HEK293 (cell line): ENCODE data around the gene ELL.

Experiments used
- CTCF ChIA-PET: fragments of 350-600 bp; formaldehyde crosslinking; extraction: SDS; loops from one replicate; lab custom pipeline; 2021; ENCODE audit warnings: antibody characterized with exemption; lab: Yijun Ruan, JAX
- POLR2A ChIA-PET: fragments of 300-600 bp; formaldehyde crosslinking; extraction: SDS; loops from one replicate; lab custom pipeline; 2020; ENCODE audit warnings: antibody characterized with exemption, inconsistent platforms; lab: Yijun Ruan, JAX
- H3K27ac ChIP-seq: fragments of 200-500 bp; sonication (Bioruptor generic); 2 replicates; pipeline ENCODE4 v1.5.1; 2014; ENCODE audit warnings: low read depth, low read length, control low read depth, inconsistent platforms; ENCODE audit errors: extremely low read depth
- H3K36me3 ChIP-seq, 2 experiments: fragments of 200-500 bp in 1 of 2; sonication (Bioruptor generic) in 1 of 2; 1 replicate in 1 of 2; 2 replicates in 1 of 2; pipeline ENCODE4 v1.5.1; 2014 to 2017; ENCODE audit warnings: inconsistent platforms in 2 of 2, low read length in 2 of 2; ENCODE audit not compliant: control insufficient read depth in 2 of 2, insufficient read depth in 1 of 2
- H3K4me1 ChIP-seq: fragments of 200-500 bp; sonication (Bioruptor generic); 2 replicates; pipeline ENCODE4 v1.5.1; 2014; ENCODE audit warnings: mild to moderate bottlenecking, low read length, inconsistent platforms; ENCODE audit not compliant: control insufficient read depth, insufficient read depth
- H3K4me3 ChIP-seq: 2 replicates; pipeline ENCODE4 v1.5.1; 2011; ENCODE audit warnings: low read depth, mild to moderate bottlenecking, control low read depth, low read length, moderate library complexity
- H3K9me3 ChIP-seq: fragments of 200-500 bp; sonication (Bioruptor generic); 2 replicates; pipeline ENCODE4 v1.5.1; 2014; ENCODE audit warnings: low read depth, low read length, inconsistent platforms; ENCODE audit not compliant: control insufficient read depth, insufficient read depth
- EGR2 ChIP-seq: fragments of 450-650 bp; formaldehyde crosslinking; IDR thresholded peaks from 2 replicates; pipeline ENCODE4 v1.5.1; 2016; ENCODE audit warnings: low read depth, missing biosample characterization, missing genetic modification characterization
- GLIS1 ChIP-seq: fragments of 450-650 bp; formaldehyde crosslinking; IDR thresholded peaks from 2 replicates; pipeline ENCODE4 v1.5.1; 2016; ENCODE audit warnings: missing biosample characterization, missing genetic modification characterization
- GLIS2 ChIP-seq: fragments of 450-650 bp; formaldehyde crosslinking; IDR thresholded peaks from 2 replicates; pipeline ENCODE4 v1.5.1; 2016; ENCODE audit warnings: missing biosample characterization, missing genetic modification characterization
- HIC1 ChIP-seq: fragments of 450-650 bp; formaldehyde crosslinking; IDR thresholded peaks from 2 replicates; pipeline ENCODE4 v1.5.1; 2016; ENCODE audit warnings: missing biosample characterization, missing genetic modification characterization
- MZF1 ChIP-seq: fragments of 450-650 bp; formaldehyde crosslinking; IDR thresholded peaks from 2 replicates; pipeline ENCODE4 v1.5.1; 2017; ENCODE audit warnings: missing biosample characterization, missing genetic modification characterization, borderline replicate concordance
- SP3 ChIP-seq: fragments of 450-650 bp; formaldehyde crosslinking; IDR thresholded peaks from 2 replicates; pipeline ENCODE4 v1.5.1; 2016; ENCODE audit warnings: missing biosample characterization, missing genetic modification characterization
- TRIM28 ChIP-seq: IDR thresholded peaks from 2 replicates; pipeline ENCODE4 v1.6.1; 2011; ENCODE audit warnings: low read length, control low read depth, borderline replicate concordance
- ZBTB11 ChIP-seq: fragments of 450-650 bp; formaldehyde crosslinking; conservative IDR thresholded peaks from 2 replicates; pipeline ENCODE4 v1.5.1; 2016; ENCODE audit warnings: low read depth, missing biosample characterization, missing genetic modification characterization
- ZBTB26 ChIP-seq: fragments of 450-650 bp; formaldehyde crosslinking; optimal IDR thresholded peaks from 2 replicates; pipeline ENCODE3; 2016; ENCODE audit warnings: missing biosample characterization, mild to moderate bottlenecking, missing genetic modification characterization
- ZBTB48 ChIP-seq: fragments of 450-650 bp; formaldehyde crosslinking; IDR thresholded peaks from 2 replicates; pipeline ENCODE4 v1.5.1; 2016; ENCODE audit warnings: missing biosample characterization, missing genetic modification characterization
- ZBTB6 ChIP-seq: fragments of 450-650 bp; formaldehyde crosslinking; IDR thresholded peaks from 2 replicates; pipeline ENCODE4 v1.5.1; 2017; ENCODE audit warnings: missing biosample characterization, missing genetic modification characterization
- ZFHX2 ChIP-seq: fragments of 450-650 bp; formaldehyde crosslinking; conservative IDR thresholded peaks from 2 replicates; pipeline ENCODE4 v1.5.1; 2016; ENCODE audit warnings: missing biosample characterization, missing genetic modification characterization
- ZNF324 ChIP-seq: fragments of 450-650 bp; formaldehyde crosslinking; IDR thresholded peaks from 2 replicates; pipeline ENCODE4 v1.5.1; 2016; ENCODE audit warnings: missing biosample characterization, missing genetic modification characterization
- ZNF37A ChIP-seq: fragments of 450-650 bp; IDR thresholded peaks from 2 replicates; pipeline ENCODE4 v1.5.1; 2018; ENCODE audit warnings: missing biosample characterization, missing genetic modification characterization
- ZNF549 ChIP-seq: fragments of 450-650 bp; IDR thresholded peaks from 2 replicates; pipeline ENCODE4 v1.5.1; 2018; ENCODE audit warnings: missing biosample characterization, missing genetic modification characterization, mild to moderate bottlenecking, inconsistent platforms, moderate library complexity
- ZNF561 ChIP-seq: fragments of 450-650 bp; IDR thresholded peaks from 2 replicates; pipeline ENCODE4 v1.5.1; 2018; ENCODE audit warnings: missing biosample characterization, missing genetic modification characterization, borderline replicate concordance
- ZNF585B ChIP-seq: fragments of 450-650 bp; formaldehyde crosslinking; IDR thresholded peaks from 2 replicates; pipeline ENCODE4 v1.5.1; 2016; ENCODE audit warnings: missing biosample characterization, missing genetic modification characterization
- ZSCAN4 ChIP-seq: fragments of 450-650 bp; formaldehyde crosslinking; IDR thresholded peaks from 2 replicates; pipeline ENCODE4 v1.5.1; 2017; ENCODE audit warnings: missing biosample characterization, missing genetic modification characterization
- ZXDB ChIP-seq: fragments of 450-650 bp; formaldehyde crosslinking; IDR thresholded peaks from 2 replicates; pipeline ENCODE4 v1.5.1; 2016; ENCODE audit warnings: missing biosample characterization, missing genetic modification characterization

The ELL gene

GRCh38 chr19:18418483-18419194 is 103.2 kb downstream of the ELL start (continued):
- no peak for TF ChIP-seq ZNF585B (tag by site-specific recombination)
- TF ChIP-seq MZF1, result no peak
- peak; percentile 26 for TF ChIP-seq HIC1
- TF ChIP-seq GLIS2 (tag by site-specific recombination), result peak; percentile 91
- TF ChIP-seq TRIM28, result peak; percentile 37; the same call in 1 of the 2 replicates

GRCh38 chr19:18418029-18418482 is 103.8 kb downstream of the ELL start:
- no peaks in the 10 kb centered on the region for H3K36me3 ChIP-seq
- peaks cover 9% of the 10 kb centered on the region; the same call in 1 of the 2 replicates for H3K4me1 ChIP-seq
- H3K4me3 ChIP-seq, result no peak overlapping the region; the same call in 1 of the 2 replicates
- H3K27ac ChIP-seq, result no peak overlapping the region
- CTCF ChIA-PET, result interaction anchor here (0.7 to 4.5 kb wide), 7 partner anchors 8 to 768 kb away, joined by 3 to 32 read pairs (median 5); partner anchors contain the start of gene GDF15
- 0 out of 2 replicates have a peak, but pooled peaks have one; percentile 60 for TF ChIP-seq ZSCAN4 (tag by site-specific recombination)
- TF ChIP-seq GLIS1 (tag by site-specific recombination), result peak; percentile 3; the same call in 1 of the 2 replicates
- TF ChIP-seq ZFHX2, result peak; percentile 73
- TF ChIP-seq EGR2, result 0 out of 2 replicates have a peak, but pooled peaks have one; percentile 50
- no peak for TF ChIP-seq ZXDB (tag by site-specific recombination)
- no peak for TF ChIP-seq ZNF549 (tag by site-specific recombination)
- peak; percentile 26 for TF ChIP-seq ZBTB26 (tag by site-specific recombination)
- no peaks in the 10 kb centered on the region for H3K9me3 ChIP-seq
- POLR2A ChIA-PET, result interaction anchor here (0.6 to 4.2 kb wide), 4 partner anchors 19 to 225 kb away, joined by 3 to 75 read pairs (median 4); partner anchors contain the start of genes JUND and MPV17L2

GRCh38 chr19:18417250-18418028 is 104.4 kb downstream of the ELL start:
- Histone ChIP-seq H3K9me3 (no peaks in the 10 kb centered on the region), H3K27ac (peak overlapping the region; percentile 64; the same call in 1 of the 2 replicates), H3K36me3 (no peaks in the 10 kb centered on the region), H3K4me3 (peak overlapping the region; percentile 20), H3K4me1 (peaks cover 9% of the 10 kb centered on the region; the same call in 1 of the 2 replicates)
- ChIA-PET POLR2A (interaction anchor here (0.6 to 4.2 kb wide), 6 partner anchors 8 to 225 kb away, joined by 3 to 75 read pairs (median 4); partner anchors contain the start of genes JUND and MPV17L2), CTCF (interaction anchor here (0.6 to 4.5 kb wide), 9 partner anchors 30 to 769 kb away, joined by 3 to 32 read pairs (median 4); partner anchors contain the start of gene GDF15)
- no peak for TF ChIP-seq ZBTB48 (tag by site-specific recombination)
- peak; percentile 96 for TF ChIP-seq ZBTB11 (tag by site-specific recombination)
- TF ChIP-seq ZNF37A (tag by site-specific recombination), result no peak
- 0 out of 2 replicates have a peak, but pooled peaks have one; percentile 30 for TF ChIP-seq ZBTB6 (tag by site-specific recombination)
- 0 out of 2 replicates have a peak, but pooled peaks have one; percentile 53 for TF ChIP-seq ZNF561 (tag by site-specific recombination)
- peak; percentile 53 for TF ChIP-seq ZNF324 (tag by site-specific recombination)
- peak; percentile 84 for TF ChIP-seq SP3
